ENCODE measurements around the gene ABCB10. TPM values are rescaled to one million over a fixed set of nuclear protein-coding genes. Genes with fewer than 3 reads are reported as not detected.
"Not testable (repeated sequence)": the region's sequence is repeated elsewhere in the genome, so short reads cannot be mapped to it uniquely, and the experiment has no call there.

ABCB10 gene
- total RNA-seq, 1 experiment from 2014 or later: 17.5 TPM

GRCh38 chr1:229536982-229537381 is 21.5 kb downstream of the ABCB10 start:
- DNase-seq (ENCODE audit: low read depth): no peak

GRCh38 chr1:229535230-229535629 is 23.3 kb downstream of the ABCB10 start:
- peak; percentile 24 for DNase-seq (ENCODE audit: low read depth)

- no peak for DNase-seq (ENCODE audit: low read depth)
Measured at GRCh38 chr1:229531326-229531725, 27.2 kb downstream of the ABCB10 start.

GRCh38 chr1:229529639-229530038 is 28.9 kb downstream of the ABCB10 start:
- no peak for DNase-seq (ENCODE audit: low read depth)

- no peak for DNase-seq (ENCODE audit: low read depth)
Measured at GRCh38 chr1:229526695-229527094, 31.8 kb downstream of the ABCB10 start.

GRCh38 chr1:229523052-229523451 is 35.5 kb downstream of the ABCB10 start:
- no peak for DNase-seq (ENCODE audit: low read depth)

- peak; percentile 67 for DNase-seq (ENCODE audit: low read depth)
Measured at GRCh38 chr1:229514578-229515275, 43.8 kb downstream of the ABCB10 start.

- DNase-seq (ENCODE audit: low read depth): not testable (repeated sequence)
Measured at GRCh38 chr1:229511625-229512024, 46.9 kb downstream of the ABCB10 start.

- DNase-seq (ENCODE audit: low read depth): not testable (repeated sequence)
Measured at GRCh38 chr1:229511201-229511600, 47.3 kb downstream of the ABCB10 start.

GRCh38 chr1:229509576-229509975 is 48.9 kb downstream of the ABCB10 start:
- DNase-seq (ENCODE audit: low read depth): peak; percentile 1

- peak; percentile 1 for DNase-seq (ENCODE audit: low read depth)
Measured at GRCh38 chr1:229508823-229509337, 49.6 kb downstream of the ABCB10 start.

- peak; percentile 96 for DNase-seq (ENCODE audit: low read depth)
Measured at GRCh38 chr1:229507951-229508822, 50.3 kb downstream of the ABCB10 start, which contains the start of gene NUP133. NUP133 (minus strand) TSS chr1:229508341; CDS start chr1:229508249, 92 bp downstream.

GRCh38 chr1:229507502-229507901 is 51.0 kb downstream of the ABCB10 start:
- no peak for DNase-seq (ENCODE audit: low read depth)

- no peak for DNase-seq (ENCODE audit: low read depth)
Measured at GRCh38 chr1:229506633-229507032, 51.9 kb downstream of the ABCB10 start.

- no peak for DNase-seq (ENCODE audit: low read depth)
Measured at GRCh38 chr1:229495782-229496181, 62.7 kb downstream of the ABCB10 start.

- DNase-seq (ENCODE audit: low read depth): no peak
Measured at GRCh38 chr1:229487181-229487580, 71.3 kb downstream of the ABCB10 start.

- DNase-seq (ENCODE audit: low read depth): no peak
Measured at GRCh38 chr1:229485318-229485717, 73.2 kb downstream of the ABCB10 start.

- DNase-seq (ENCODE audit: low read depth): no peak
Measured at GRCh38 chr1:229482511-229482910, 76.0 kb downstream of the ABCB10 start.

- DNase-seq (ENCODE audit: low read depth): no peak
Measured at GRCh38 chr1:229480495-229480894, 78.0 kb downstream of the ABCB10 start.

GRCh38 chr1:229479660-229480399 is 78.7 kb downstream of the ABCB10 start:
- DNase-seq (ENCODE audit: low read depth): no peak

GRCh38 chr1:229478852-229479251 is 79.7 kb downstream of the ABCB10 start:
- DNase-seq (ENCODE audit: low read depth): no peak

GRCh38 chr1:229475859-229476258 is 82.6 kb downstream of the ABCB10 start:
- DNase-seq (ENCODE audit: low read depth): not testable (repeated sequence)
